B cell (primary cell): ENCODE results near the gene ZNF366. TPM values are rescaled to one million over a fixed set of nuclear protein-coding genes. Genes with fewer than 3 reads are reported as not detected.

ENCODE experiments used
- ATAC-seq: fragments of 200-7000 bp; cut with Tn5 transposase; one replicate; pipeline ENCODE4 v1.10.0; 2021; ENCODE audit warnings: low read depth, mild to moderate bottlenecking, moderate number of reproducible peaks, moderate library complexity
- CTCF ChIA-PET: fragments of 350-600 bp; sonication (Branson Sonifier 250); formaldehyde crosslinking; loops from one replicate; lab custom pipeline; 2021; ENCODE audit warnings: antibody characterized with exemption, inconsistent platforms; lab: Charles Lee
- POLR2A ChIA-PET: fragments of 350-600 bp; sonication (Branson Sonifier 250); formaldehyde crosslinking; loops from one replicate; lab custom pipeline; 2021; ENCODE audit warnings: antibody characterized with exemption; lab: Charles Lee
- DNase-seq: peaks from one replicate; pipeline ENCODE4 v3.0.0; 2013
- H2AFZ ChIP-seq: 2 replicates; pipeline ENCODE4 v1.6.1; 2012; ENCODE audit warnings: mild to moderate bottlenecking, low read depth, low read length; ENCODE audit not compliant: insufficient read depth, poor library complexity, severe bottlenecking
- H3K27ac ChIP-seq, 2 donors: 1 replicate in 1 of 2; 2 replicates in 1 of 2; pipeline ENCODE4 v1.5.1; 2012 to 2013; ENCODE audit warnings: low read length in 2 of 2, mild to moderate bottlenecking in 2 of 2, moderate library complexity in 1 of 2
- H3K27me3 ChIP-seq, 4 experiments: fragments of 200-600 bp in 1 of 4; sonication (generic) in 1 of 4; replicated peaks in 1 of 4; 1 replicate in 2 of 4; 2 replicates in 2 of 4; pipeline versions ENCODE4 v1.6.1 to v1.7.0; 2013 to 2016; ENCODE audit warnings: low read length in 3 of 4, mild to moderate bottlenecking in 2 of 4, mixed read lengths in 1 of 4, moderate library complexity in 1 of 4; ENCODE audit not compliant: insufficient read depth in 4 of 4, control insufficient read depth in 3 of 4; ENCODE audit errors: control extremely low read depth in 1 of 4
- H3K36me3 ChIP-seq, 2 experiments: replicated peaks in 1 of 2; 1 replicate in 1 of 2; 2 replicates in 1 of 2; pipeline versions ENCODE4 v1.6.1 to v1.7.1; 2013; ENCODE audit warnings: low read length in 1 of 2; ENCODE audit not compliant: insufficient read depth in 2 of 2, control insufficient read depth in 1 of 2; ENCODE audit errors: control extremely low read depth in 1 of 2, extremely low read depth in 1 of 2
- H3K4me1 ChIP-seq, 2 donors: fragments of 200-600 bp in 1 of 2; sonication (generic) in 1 of 2; 1 replicate in 1 of 2; 2 replicates in 1 of 2; pipeline versions ENCODE4 v1.5.1 to v1.6.1; 2013 to 2017; ENCODE audit warnings: low read length in 2 of 2; ENCODE audit not compliant: control insufficient read depth in 2 of 2, insufficient read depth in 2 of 2
- H3K4me2 ChIP-seq: replicated peaks from 2 replicates; pipeline ENCODE3; 2012; ENCODE audit warnings: mild to moderate bottlenecking, low read depth, low read length; ENCODE audit not compliant: poor library complexity, severe bottlenecking
- H3K4me3 ChIP-seq, 5 experiments: fragments of 200-600 bp in 1 of 5; sonication (generic) in 1 of 5; 1 replicate in 3 of 5; 2 replicates in 2 of 5; pipeline versions ENCODE4 v1.5.1 to v1.7.0; 2011 to 2016; ENCODE audit warnings: low read length in 4 of 5, mild to moderate bottlenecking in 4 of 5, low read depth in 2 of 5, control low read depth in 1 of 5, moderate library complexity in 1 of 5; ENCODE audit not compliant: insufficient read depth in 1 of 5; ENCODE audit errors: control extremely low read depth in 1 of 5, extremely low read depth in 1 of 5
- H3K79me2 ChIP-seq: fragments of 200-600 bp; sonication (generic); one replicate; pipeline ENCODE4 v1.6.0; 2016; ENCODE audit warnings: low read length; ENCODE audit not compliant: control insufficient read depth, insufficient read depth
- H3K9ac ChIP-seq: fragments of 200-600 bp; sonication (generic); 2 replicates; pipeline ENCODE4 v1.6.1; 2017; ENCODE audit warnings: mild to moderate bottlenecking, low read length, moderate library complexity
- H3K9me3 ChIP-seq, 3 donors: one replicate each; pipeline versions ENCODE4 v1.6.1 to v1.7.1; 2013; ENCODE audit warnings: low read length in 2 of 3; ENCODE audit not compliant: control insufficient read depth in 2 of 3, insufficient read depth in 1 of 3; ENCODE audit errors: control extremely low read depth in 1 of 3
- H4K20me1 ChIP-seq: 2 replicates; pipeline ENCODE4 v1.6.0; 2012; ENCODE audit warnings: mild to moderate bottlenecking, low read length; ENCODE audit not compliant: insufficient read depth, control insufficient read depth, poor library complexity, severe bottlenecking
- H3K27ac Mint-ChIP-seq: one replicate; pipeline ENCODE4 v1.8.0; 2021; ENCODE audit warnings: mixed read lengths
- H3K27me3 Mint-ChIP-seq: one replicate; pipeline ENCODE4 v1.8.0; 2021; ENCODE audit warnings: mixed read lengths
- H3K4me1 Mint-ChIP-seq: one replicate; pipeline ENCODE4 v1.8.0; 2021; ENCODE audit warnings: mixed read lengths
- H3K4me3 Mint-ChIP-seq: one replicate; pipeline ENCODE4 v1.8.0; 2021; ENCODE audit warnings: mixed read lengths
- H3K9me3 Mint-ChIP-seq: one replicate; pipeline ENCODE4 v1.8.0; 2022; ENCODE audit warnings: mixed read lengths; ENCODE audit not compliant: insufficient read depth
- CTCF ChIP-seq: fragments of 200-600 bp; IDR thresholded peaks from one replicate; pipeline ENCODE4 v1.8.0; 2022; ENCODE audit warnings: antibody characterized with exemption, mild to moderate bottlenecking
- EZH2 ChIP-seq: IDR thresholded peaks from 2 replicates; pipeline ENCODE4 v1.6.1; 2012; ENCODE audit warnings: borderline replicate concordance, low read depth, mild to moderate bottlenecking, moderate library complexity, low read length; ENCODE audit not compliant: insufficient read depth, poor library complexity, severe bottlenecking
- WGBS: methylation state at CpG from one replicate; pipeline ENCODE4 v1.1.5; 2013; ENCODE audit warnings: missing lambda C conversion rate; ENCODE audit not compliant: insufficient coverage; 5-methylcytosine and 5-hydroxymethylcytosine counted together
- intact Hi-C: fragments of 100-400 bp; cut with micrococcal nuclease; formaldehyde crosslinking; loops from one replicate; pipeline ENCODE4 v1.10.0; 2022
- polyA plus RNA-seq: library from polyadenylated mRNA; depleted of rRNA; stranded (reverse); fragments of >200 nt; gene quantifications from 2 replicates; pipeline ENCODE4 v1.2.3, GENCODE V29; 2012
- total RNA-seq, 2 donors: library from RNA; stranded (reverse); fragments of 120-200 nt in 1 of 2; gene quantifications; 1 replicate in 1 of 2; 2 replicates in 1 of 2; pipeline versions ENCODE4 v1.2.3 to v1.2.4, GENCODE V29; 2013 to 2022

Gene ZNF366
- total and polyA plus RNA-seq, 2 donors (not counting 1 experiment from before 2014, with no cell fraction given), result 0.03 TPM; not detected in 1

GRCh38 chr5:72476275-72476674 lies 30.9 kb downstream of the ZNF366 start:
- intact Hi-C loops, result no loop called here

GRCh38 chr5:72474516-72474915 lies 32.7 kb downstream of the ZNF366 start:
- Mint-ChIP-seq H3K4me3 (no peak overlapping the region), H3K9me3 (no peaks in the 10 kb centered on the region), H3K27ac (no peak overlapping the region), H3K4me1 (no peaks in the 10 kb centered on the region), H3K27me3 (peaks cover 37% of the 10 kb centered on the region)
- no peaks in the 10 kb centered on the region for H3K9me3 ChIP-seq
- H3K4me3 ChIP-seq, result no peak overlapping the region
- DNase-seq (no peak), ATAC-seq (no peak)
- H2AFZ ChIP-seq, result no peak overlapping the region
- no peak overlapping the region for H3K27ac ChIP-seq
- ChIA-PET POLR2A (no interaction called here), CTCF (no interaction called here)
- no peak overlapping the region for H3K4me2 ChIP-seq
- TF ChIP-seq EZH2, result no peak
- TF ChIP-seq CTCF, result no peak
- no peaks in the 10 kb centered on the region for H3K4me1 ChIP-seq
- intact Hi-C loops, result no loop called here
- H4K20me1 ChIP-seq, result no peaks in the 10 kb centered on the region
- H3K36me3 ChIP-seq, result no peaks in the 10 kb centered on the region
- no peaks in the 10 kb centered on the region for H3K27me3 ChIP-seq
- no peak overlapping the region for H3K9ac ChIP-seq
- H3K79me2 ChIP-seq, result no peaks in the 10 kb centered on the region

More at GRCh38 chr5:72476275-72476674, 30.9 kb downstream of the ZNF366 start:
- H2AFZ ChIP-seq, result no peak overlapping the region
- ChIA-PET POLR2A (no interaction called here), CTCF (no interaction called here)
- no peak overlapping the region for H3K4me3 ChIP-seq
- no peaks in the 10 kb centered on the region for H3K36me3 ChIP-seq
- no peaks in the 10 kb centered on the region for H3K9me3 Mint-ChIP-seq
- H3K27ac ChIP-seq, result no peak overlapping the region
- H3K27ac Mint-ChIP-seq, result no peak overlapping the region
- no peak overlapping the region for H3K4me3 Mint-ChIP-seq
- no peaks in the 10 kb centered on the region for H3K4me1 Mint-ChIP-seq
- TF ChIP-seq CTCF (no peak), EZH2 (no peak)
- DNase-seq, result no peak
- no peaks in the 10 kb centered on the region for H3K79me2 ChIP-seq
- no peak overlapping the region for H3K9ac ChIP-seq
- H3K27me3 ChIP-seq, result peaks cover 0 to 3% (median 0%) of the 10 kb centered on the region in 4 experiments
- peaks cover 32% of the 10 kb centered on the region for H3K27me3 Mint-ChIP-seq
- no CpG with 5 or more reads among the region's 2 CpGs for WGBS
- H4K20me1 ChIP-seq, result no peaks in the 10 kb centered on the region
- H3K9me3 ChIP-seq, result no peaks in the 10 kb centered on the region
- H3K4me1 ChIP-seq, result no peaks in the 10 kb centered on the region
- no peak for ATAC-seq
- no peak overlapping the region for H3K4me2 ChIP-seq
